Panc1 (cell line): ENCODE measurements around the gene FARP1.

ENCODE experiments used
- CTCF ChIP-seq: fragments of 450-650 bp; IDR thresholded peaks from 2 replicates; pipeline ENCODE4 v1.5.1; 2017; ENCODE audit warnings: mild to moderate bottlenecking
- POLR2AphosphoS5 ChIP-seq: IDR thresholded peaks from 2 replicates; pipeline ENCODE4 v1.6.1; 2012; ENCODE audit warnings: mild to moderate bottlenecking, low read depth, low read length, moderate library complexity

DNA sequence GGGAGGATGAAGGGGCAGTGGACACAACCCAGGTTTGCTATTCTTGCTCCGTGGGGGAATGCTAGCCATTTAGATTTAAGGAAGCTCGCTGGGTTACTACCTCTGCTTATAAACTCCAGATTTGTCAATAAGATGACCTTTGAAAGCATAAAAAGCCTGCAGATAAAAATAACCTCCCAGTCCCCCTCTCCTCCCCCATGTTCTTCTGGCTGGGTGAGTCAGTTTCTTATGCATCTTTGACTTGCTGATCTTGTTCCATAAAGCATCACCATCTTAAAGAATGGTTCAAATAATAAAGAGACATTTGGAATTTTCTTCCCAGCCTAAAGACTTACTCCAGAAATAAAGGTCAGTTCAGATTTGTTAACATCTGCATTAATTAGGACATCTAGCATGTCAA is 152.5 kb downstream of the FARP1 start:
- TF ChIP-seq CTCF (no peak), POLR2AphosphoS5 (no peak)
